Renal cortical epithelial cell (primary cell): ENCODE measurements around the gene TP53TG3B. TPM values are rescaled to one million over a fixed set of nuclear protein-coding genes. Genes with fewer than 3 reads are reported as not detected.
"Not testable (repeated sequence)": the region's sequence is repeated elsewhere in the genome, so short reads cannot be mapped to it uniquely, and the experiment has no call there.

Source experiments
- DNase-seq: peaks from one replicate; pipeline ENCODE4 v3.0.0-alpha.2; 2011; ENCODE audit warnings: low read depth
- total RNA-seq: library from RNA; depleted of rRNA; stranded (reverse); fragments of >200 nt; gene quantifications from 2 replicates; pipeline ENCODE4 v1.2.3, GENCODE V29; 2014

The TP53TG3B gene
- total RNA-seq = not detected in 2 replicates

DNA sequence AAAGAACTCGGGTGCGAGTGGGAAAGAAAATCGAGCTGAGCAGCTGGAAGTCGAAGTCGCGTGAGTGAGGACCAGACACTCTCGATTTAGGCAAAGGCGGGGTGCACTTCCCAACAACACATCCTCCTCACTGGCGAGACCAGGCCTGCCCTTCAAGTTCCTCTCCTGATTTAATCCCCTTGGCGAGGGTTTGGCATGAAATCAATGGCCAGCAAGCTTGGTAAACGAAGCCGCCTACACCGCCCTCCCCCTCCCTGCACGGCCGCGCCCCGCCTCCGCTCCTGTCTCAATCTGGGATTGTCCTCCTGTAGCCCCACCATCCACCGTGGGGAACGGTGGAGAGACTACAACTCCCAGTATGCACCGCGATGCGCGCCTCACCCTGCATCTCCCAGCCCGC is at the start of gene TP53TG3B:
Gene TP53TG3B (plus strand): TSS at position 301 of the 400 bp plus-strand sequence. CDS start 68 bp downstream, at position 369.
- DNase-seq = not testable (repeated sequence)

GRCh38 chr16:33336226-33337012 is 24.2 kb upstream of the TP53TG3B start:
- DNase-seq = not testable (repeated sequence)

DNA sequence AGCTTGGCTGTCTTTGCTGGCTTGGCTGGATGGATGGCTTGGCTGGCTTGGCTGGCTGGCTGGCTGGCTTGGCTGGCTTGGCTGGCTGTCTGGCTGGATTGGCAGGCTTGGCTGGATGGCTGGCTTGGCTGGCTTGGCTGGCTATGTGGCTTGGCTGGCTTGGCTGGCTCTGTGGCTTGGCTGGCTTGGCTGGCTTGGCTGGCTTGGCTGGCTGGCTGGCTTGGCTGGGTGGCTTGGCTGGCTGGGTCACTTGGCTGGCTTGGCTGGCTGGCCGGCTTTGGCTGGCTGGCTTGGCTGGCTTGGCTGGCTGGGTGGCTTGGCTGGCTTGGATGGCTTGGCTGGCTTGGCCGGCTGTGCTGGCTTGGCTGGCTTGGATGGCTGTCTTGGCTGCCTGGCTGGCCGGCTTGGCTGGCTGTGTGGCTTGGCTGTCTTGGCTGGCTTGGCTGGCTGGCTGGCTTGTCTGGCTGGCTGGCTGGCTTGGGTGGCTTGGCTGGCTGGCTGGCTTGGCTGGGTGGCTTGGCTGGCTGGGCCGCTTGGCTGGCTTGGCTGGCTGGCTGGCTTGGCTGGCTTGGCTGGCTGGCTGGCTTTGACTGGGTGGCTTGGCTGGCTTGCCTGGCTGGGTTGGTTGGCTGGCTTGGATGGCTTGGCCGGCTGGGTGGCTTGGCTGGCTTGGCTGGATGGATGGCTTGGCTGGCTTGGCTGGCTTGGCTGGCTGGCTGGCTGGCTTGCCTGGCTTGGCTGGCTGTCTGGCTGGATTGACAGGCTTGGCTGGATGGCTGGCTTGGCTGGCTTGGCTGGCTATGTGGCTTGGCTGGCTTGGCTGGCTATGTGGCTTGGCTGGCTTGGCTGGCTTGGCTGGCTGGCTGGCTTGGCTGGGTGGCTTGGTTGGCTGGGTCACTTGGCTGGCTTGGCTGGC is 22.8 kb upstream of the TP53TG3B start:
- not testable (repeated sequence) for DNase-seq

DNA sequence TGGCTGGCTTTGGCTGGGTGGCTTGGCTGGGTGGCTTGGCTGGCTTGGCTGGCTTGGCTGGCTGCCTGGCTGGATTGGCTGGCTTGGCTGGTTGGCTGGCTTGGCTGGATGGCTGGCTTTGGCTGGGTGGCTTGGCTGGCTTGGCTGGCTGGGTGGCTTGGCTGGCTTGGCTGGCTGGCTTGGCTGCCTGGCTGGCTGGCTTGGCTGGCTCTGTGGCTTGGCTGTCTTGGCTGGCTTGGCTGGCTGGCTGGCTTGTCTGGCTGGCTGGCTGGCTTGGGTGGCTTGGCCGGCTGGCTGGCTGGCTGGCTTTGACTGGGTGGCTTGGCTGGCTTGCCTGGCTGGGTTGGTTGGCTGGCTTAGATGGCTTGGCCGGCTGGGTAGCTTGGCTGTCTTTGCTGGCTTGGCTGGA is 22.1 kb upstream of the TP53TG3B start:
- DNase-seq = not testable (repeated sequence)

DNA sequence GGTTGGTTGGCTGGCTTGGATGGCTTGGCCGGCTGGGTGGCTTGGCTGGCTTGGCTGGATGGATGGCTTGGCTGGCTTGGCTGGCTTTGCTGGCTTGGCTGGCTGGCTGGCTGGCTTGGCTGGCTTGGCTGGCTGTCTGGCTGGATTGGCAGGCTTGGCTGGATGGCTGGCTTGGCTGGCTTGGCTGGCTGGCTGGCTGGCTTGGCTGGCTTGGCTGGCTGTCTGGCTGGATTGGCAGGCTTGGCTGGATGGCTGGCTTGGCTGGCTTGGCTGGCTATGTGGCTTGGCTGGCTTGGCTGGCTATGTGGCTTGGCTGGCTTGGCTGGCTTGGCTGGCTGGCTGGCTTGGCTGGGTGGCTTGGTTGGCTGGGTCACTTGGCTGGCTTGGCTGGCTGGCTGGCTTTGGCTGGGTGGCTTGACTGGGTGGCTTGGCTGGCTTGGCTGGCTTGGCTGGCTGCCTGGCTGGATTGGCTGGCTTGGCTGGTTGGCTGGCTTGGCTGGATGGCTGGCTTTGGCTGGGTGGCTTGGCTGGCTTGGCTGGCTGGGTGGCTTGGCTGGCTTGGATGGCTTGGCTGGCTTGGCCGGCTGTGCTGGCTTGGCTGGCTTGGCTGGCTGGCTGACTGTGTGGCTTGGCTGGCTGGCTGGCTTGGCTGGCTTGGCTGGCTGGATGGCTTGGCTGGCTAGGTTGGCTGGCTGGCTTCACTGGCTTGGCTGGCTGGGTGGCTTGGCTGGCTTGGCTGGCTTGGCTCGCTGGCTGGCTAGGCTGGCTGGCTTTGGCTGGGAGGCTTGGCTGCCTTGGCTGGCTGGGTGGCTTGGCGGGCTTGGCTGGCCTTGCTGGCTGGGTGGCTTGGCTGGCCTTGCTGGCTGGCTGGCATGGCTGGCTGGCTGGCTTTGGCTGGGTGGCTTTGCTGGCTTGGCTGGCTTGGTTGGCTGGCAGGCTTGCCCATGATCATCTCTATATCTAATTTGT is 21.3 kb upstream of the TP53TG3B start:
- DNase-seq = not testable (repeated sequence)

Other genes starting within 250 kb of the TP53TG3B start
- gene TP53TG3C, start 166.6 kb upstream of the TP53TG3B start, total RNA-seq = not detected in 2 replicates
- not detected in 2 replicates for gene TP53TG3E, start 56.5 kb upstream of the TP53TG3B start, total RNA-seq
- gene TP53TG3F, start 98.8 kb downstream of the TP53TG3B start, total RNA-seq = not detected in 2 replicates